D721Med (cell line): Measurements from ENCODE around the gene MUC4.
"Not testable (repeated sequence)": the region's sequence is repeated elsewhere in the genome, so short reads cannot be mapped to it uniquely, and the experiment has no call there.

ENCODE experiments used
- DNase-seq: peaks from one replicate; pipeline ENCODE4 v3.0.0; 2011; ENCODE audit warnings: low spot score; ENCODE audit not compliant: insufficient read length
- FAIRE-seq: peaks from 2 replicates; lab custom pipeline; 2011; peaks lifted over from hg19 to GRCh38; lab: Jason Lieb, UNC
- CTCF ChIP-seq: IDR thresholded peaks from 2 replicates; pipeline ENCODE4 v1.5.1; 2012; ENCODE audit warnings: mild to moderate bottlenecking, control low read depth; ENCODE audit not compliant: insufficient read depth; ENCODE audit errors: missing control alignments

Gene MUC4

DNA sequence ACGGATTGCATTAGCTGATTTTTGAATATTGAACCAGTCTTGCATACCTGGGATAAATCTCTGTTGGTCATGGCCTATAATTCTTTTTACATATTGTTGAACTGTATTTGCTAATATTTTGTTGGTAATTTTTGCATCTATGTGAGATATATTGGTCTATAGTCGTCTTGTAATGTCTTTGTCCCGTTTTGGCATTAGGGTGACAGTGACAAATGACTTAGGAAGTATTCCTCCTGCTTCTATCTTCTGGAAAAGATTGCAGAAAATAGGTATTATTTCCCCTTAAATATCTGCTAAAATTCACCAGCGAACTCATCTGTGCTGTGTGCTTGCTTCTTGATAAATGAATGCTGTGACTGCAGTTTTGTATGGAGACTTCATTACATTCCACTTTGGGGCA is 67.3 kb downstream of the MUC4 start:
- DNase-seq (no peak), FAIRE-seq (no peak)
- TF ChIP-seq CTCF: no peak

DNA sequence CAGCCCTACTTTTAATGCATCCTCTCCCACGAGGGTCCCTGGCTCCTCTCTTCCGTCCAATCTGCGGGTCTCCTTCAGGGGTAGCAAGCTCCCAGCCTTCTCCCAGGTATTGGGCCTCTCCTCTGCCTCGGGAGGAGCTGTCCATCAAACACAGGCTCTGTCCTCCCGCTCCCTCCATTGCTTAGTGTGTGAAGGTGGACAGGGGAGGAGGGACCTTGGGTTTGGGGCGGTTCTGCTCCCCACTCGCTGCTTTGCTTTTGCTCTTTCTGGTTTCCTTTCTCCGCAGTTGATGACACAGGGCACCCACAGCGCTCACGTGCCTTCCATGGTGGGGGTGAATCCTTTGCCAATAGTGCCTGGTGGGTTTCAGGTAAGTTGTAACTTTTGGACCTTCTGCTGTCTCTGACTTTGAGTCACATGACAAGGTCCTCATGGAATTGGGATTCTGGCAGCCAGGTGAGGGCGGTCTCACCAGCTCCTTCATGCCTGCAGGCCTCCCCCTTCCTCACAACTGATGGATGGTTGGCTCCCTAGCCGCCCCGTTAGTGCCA is 72.1 kb downstream of the MUC4 start:
- no peak for TF ChIP-seq CTCF
- DNase-seq: no peak
- no peak for FAIRE-seq

GRCh38 chr3:195738274-195739044 is 73.3 kb downstream of the MUC4 start:
- FAIRE-seq (no peak), DNase-seq (no peak)
- TF ChIP-seq CTCF: no peak

DNA sequence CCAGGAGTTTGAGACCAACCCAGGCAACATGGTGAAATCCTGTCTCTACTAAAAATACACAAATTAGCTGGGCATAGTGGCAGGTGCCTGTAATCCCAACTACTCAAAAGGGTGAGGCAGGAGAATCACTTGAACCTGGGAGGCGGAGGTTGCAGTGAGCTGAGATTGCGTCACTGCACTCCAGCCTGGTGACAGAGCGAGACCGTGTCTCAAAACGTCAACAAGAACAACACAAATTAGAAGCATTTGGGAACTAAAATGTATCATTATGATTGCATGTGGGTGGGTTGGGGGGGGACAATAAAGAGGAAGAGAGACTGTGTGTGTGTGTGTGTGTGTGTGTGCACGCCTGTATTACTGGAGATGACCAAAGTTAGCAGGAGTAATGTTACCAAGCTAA is 73.9 kb downstream of the MUC4 start:
- FAIRE-seq, DNase-seq: not testable (repeated sequence)

DNA sequence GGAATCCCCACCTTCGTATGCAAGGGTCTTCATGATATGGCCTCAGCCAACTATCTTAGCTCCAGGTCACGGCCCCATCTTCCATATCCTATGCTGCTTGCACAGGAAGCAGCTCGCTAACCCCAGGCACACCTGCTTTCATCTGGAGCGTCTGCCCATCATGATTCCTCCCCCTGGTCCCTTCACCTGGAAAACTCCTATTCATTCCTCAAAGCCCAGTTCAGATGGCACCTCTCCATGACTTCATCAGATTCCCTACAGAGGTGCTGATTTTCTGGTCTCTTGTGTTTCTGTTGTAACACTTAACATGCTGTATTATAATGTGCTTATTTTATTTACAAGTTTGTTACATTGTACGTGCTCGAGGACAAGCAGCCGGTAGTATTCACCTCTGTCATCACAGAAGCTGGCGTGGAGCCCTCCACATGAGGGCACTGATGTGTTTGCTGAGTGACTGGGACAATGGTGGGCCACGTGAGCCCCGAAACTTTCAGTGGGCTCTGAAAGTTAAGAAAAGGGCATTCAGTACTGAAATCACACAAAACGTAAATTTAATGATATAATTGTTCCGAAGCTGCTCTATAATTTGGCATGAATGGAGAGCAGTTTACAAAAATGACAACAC is 74.8 kb downstream of the MUC4 start:
- DNase-seq (no peak), FAIRE-seq (no peak)
- TF ChIP-seq CTCF: no peak

DNA sequence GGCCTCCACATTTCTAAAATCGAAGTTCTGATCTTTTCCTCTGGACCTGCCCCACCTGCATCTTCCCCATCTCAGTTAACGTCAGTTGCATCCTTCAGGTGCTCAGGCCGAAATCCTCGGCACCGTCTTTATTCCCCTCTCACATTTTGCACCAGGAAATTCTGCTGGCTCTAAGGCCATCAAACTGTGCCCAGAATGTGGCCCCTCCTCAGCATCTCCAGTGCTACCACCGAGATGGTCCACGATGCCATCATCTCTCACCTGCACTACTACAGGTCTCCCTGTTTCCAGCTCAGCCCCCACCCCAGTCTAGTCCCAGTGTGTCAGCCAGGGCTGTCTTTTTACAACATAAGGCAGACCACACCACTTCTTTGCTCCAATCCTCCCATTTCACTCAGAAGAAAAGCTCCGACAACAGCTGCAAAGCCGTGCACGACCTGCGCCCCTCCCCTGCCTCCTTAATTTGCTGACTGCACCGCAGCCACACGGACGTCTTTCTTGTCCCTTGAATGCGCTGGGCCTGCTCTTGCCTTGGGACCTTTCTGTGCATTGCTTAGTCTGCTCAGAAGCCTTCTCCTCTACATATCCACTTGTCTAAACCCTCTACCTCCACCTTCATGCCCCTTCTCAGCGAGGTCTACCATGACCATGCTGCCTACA is 76.6 kb downstream of the MUC4 start:
- no peak for DNase-seq
- no peak for TF ChIP-seq CTCF
- no peak for FAIRE-seq

DNA sequence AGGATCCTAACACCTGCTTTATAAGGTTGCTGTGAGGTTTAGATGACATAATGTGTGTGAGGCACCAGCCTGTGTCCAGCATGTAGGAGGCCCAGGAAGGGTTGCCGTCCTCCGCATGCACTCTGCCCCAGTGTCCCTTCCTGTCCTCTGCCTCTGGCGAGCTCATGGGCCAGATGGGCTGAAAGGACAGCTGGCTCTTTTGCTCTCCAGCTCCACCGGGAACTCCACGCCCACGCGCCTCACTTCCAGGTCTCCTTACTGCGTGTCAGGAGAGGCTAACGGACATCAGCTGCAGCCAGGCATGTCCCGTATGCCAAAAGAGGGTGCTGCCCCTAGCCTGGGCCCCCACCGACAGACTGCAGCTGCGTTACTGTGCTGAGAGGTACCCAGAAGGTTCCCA is 78.8 kb downstream of the MUC4 start:
- FAIRE-seq: no peak
- TF ChIP-seq CTCF: no peak
- no peak for DNase-seq
